Suprapubic skin (tissue), 4 donors: ENCODE results near the gene SND1. TPM values are rescaled to one million over a fixed set of nuclear protein-coding genes. Genes with fewer than 3 reads are reported as not detected.

Experiments used
- DNase-seq, 2 donors: peaks; one replicate each; pipeline ENCODE4 v3.0.0-alpha.2; 2019; ENCODE audit warnings: low spot score in 2 of 2
- H3K27ac ChIP-seq: fragments of 200-600 bp; sonication (generic); one replicate; pipeline ENCODE4 v1.5.1; 2019
- H3K27me3 ChIP-seq: fragments of 200-600 bp; sonication (generic); one replicate; pipeline ENCODE4 v1.5.1; 2019
- H3K36me3 ChIP-seq: fragments of 200-600 bp; sonication (generic); one replicate; pipeline ENCODE4 v1.5.1; 2019
- H3K4me1 ChIP-seq: fragments of 200-600 bp; sonication (generic); one replicate; pipeline ENCODE4 v1.5.1; 2019
- H3K4me3 ChIP-seq: fragments of 200-600 bp; sonication (generic); one replicate; pipeline ENCODE4 v1.5.1; 2019; ENCODE audit warnings: mild to moderate bottlenecking
- H3K9me3 ChIP-seq: fragments of 200-600 bp; sonication (generic); one replicate; pipeline ENCODE4 v1.5.1; 2019
- EP300 ChIP-seq: sonication (generic); formaldehyde crosslinking; IDR thresholded peaks from one replicate; pipeline ENCODE4 v1.6.1; 2017; ENCODE audit warnings: antibody characterized with exemption
- POLR2A ChIP-seq, 2 donors: fragments of 450-650 bp; IDR thresholded peaks; one replicate each; pipeline ENCODE4 v1.6.1; 2017; ENCODE audit warnings: antibody characterized with exemption in 2 of 2, mild to moderate bottlenecking in 2 of 2, moderate library complexity in 2 of 2
- POLR2AphosphoS5 ChIP-seq, 3 donors: sonication (generic); formaldehyde crosslinking; IDR thresholded peaks; one replicate each; pipeline ENCODE4 v1.6.1; 2017; ENCODE audit warnings: antibody characterized with exemption in 3 of 3
- WGBS: methylation state at CpG from one replicate; pipeline ENCODE4 v1.1.5; 2018; 5-methylcytosine and 5-hydroxymethylcytosine counted together
- total RNA-seq, 4 donors: library from RNA; depleted of rRNA; stranded (reverse); fragments of >200 nt; gene quantifications; one replicate each; pipeline ENCODE4 v1.1.0, GENCODE V29; 2016
- TF ChIP-seq, protein P1 (sequence below), 2 donors: fragments of 200-600 bp in 1 of 2; fragments of 450-650 bp in 1 of 2; sonication (generic) in 1 of 2; IDR thresholded peaks; one replicate each; pipeline ENCODE4 v1.5.1; 2016 to 2019; ENCODE audit warnings: antibody characterized with exemption in 2 of 2, mild to moderate bottlenecking in 1 of 2, moderate library complexity in 1 of 2

SND1 gene
- total RNA-seq, 4 donors from 2014 or later = 72.2 to 99.8 (median 77.2) TPM

DNA sequence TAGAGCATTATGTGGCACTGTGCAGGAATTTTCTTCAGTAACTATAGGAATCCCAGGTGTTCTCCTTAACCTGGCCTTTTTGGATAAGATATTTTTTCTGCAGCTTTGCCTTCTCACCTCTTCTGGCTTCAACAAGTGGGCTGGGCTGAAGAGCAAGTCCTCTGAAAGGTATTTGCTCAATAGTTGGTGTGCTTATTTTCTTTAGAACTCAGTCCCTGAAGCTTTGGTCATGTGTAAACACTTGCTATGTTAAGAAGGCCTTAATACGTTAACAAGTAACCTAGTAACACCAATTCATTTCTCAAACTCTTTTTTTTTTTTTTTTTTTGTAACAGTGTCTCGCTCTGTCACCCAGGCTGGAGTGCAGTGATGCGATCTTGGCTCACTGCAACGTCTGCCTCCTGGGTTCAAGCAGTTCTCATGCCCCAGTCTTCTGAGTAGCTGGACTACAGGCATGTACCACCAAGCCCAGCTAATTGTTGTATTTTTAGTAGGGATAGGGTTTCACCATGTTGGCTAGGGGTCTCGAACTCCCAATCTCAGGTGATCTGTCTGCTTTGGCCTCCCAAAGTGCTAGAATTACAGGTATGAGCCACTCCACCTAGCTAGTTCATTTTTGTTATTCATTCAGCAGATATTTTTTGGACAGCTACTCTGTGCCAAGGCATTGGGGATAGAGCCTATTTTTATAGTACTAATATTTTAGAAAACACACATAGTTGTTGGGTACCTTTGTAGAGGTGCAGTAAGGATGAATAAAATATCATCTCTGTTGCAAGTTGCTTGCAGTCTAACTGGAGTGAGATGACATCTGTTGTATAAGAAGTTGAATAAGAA, 164.6 kb downstream of the SND1 start:
- no peaks in the 10 kb centered on the region for H3K9me3 ChIP-seq
- TF ChIP-seq POLR2AphosphoS5 (IDR thresholded peaks at IDR 0.05) = no peak
- no peak for TF ChIP-seq POLR2A (IDR thresholded peaks at IDR 0.05)
- TF ChIP-seq EP300 = no peak
- TF ChIP-seq, protein P1, sequence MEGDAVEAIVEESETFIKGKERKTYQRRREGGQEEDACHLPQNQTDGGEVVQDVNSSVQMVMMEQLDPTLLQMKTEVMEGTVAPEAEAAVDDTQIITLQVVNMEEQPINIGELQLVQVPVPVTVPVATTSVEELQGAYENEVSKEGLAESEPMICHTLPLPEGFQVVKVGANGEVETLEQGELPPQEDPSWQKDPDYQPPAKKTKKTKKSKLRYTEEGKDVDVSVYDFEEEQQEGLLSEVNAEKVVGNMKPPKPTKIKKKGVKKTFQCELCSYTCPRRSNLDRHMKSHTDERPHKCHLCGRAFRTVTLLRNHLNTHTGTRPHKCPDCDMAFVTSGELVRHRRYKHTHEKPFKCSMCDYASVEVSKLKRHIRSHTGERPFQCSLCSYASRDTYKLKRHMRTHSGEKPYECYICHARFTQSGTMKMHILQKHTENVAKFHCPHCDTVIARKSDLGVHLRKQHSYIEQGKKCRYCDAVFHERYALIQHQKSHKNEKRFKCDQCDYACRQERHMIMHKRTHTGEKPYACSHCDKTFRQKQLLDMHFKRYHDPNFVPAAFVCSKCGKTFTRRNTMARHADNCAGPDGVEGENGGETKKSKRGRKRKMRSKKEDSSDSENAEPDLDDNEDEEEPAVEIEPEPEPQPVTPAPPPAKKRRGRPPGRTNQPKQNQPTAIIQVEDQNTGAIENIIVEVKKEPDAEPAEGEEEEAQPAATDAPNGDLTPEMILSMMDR (IDR thresholded peaks at IDR 0.05) = no peak
- peaks cover 21% of the 10 kb centered on the region for H3K4me1 ChIP-seq
- H3K4me3 ChIP-seq = no peak overlapping the region
- H3K27me3 ChIP-seq = no peaks in the 10 kb centered on the region
- H3K27ac ChIP-seq = no peak overlapping the region
- no peak for DNase-seq
- WGBS = 93% methylated on average over 5 of the region's 5 CpGs
- no peaks in the 10 kb centered on the region for H3K36me3 ChIP-seq

DNA sequence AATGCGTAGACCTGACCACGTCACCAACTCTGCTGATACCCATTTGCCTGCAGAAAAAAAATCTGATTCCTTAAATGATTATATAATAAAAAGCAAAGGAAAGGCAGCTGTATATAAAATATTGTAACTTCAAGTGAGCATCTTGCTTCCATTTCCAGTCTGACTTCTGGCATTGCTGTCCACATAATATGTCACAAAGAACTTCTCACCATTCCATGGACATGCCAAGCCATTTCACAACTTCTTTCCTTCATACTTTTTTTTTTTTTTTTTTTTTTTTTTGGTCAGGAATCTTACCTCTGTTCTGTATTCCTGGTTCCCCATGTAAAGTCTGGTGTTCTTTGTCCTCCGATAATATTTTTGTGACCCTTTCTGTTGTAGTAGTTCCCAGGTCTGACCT, 165.5 kb downstream of the SND1 start:
- TF ChIP-seq, protein P1 (IDR thresholded peaks at IDR 0.05) = no peak
- TF ChIP-seq POLR2AphosphoS5 (IDR thresholded peaks at IDR 0.05) (no peak), POLR2A (IDR thresholded peaks at IDR 0.05) (no peak), EP300 (no peak)
- H3K4me3 ChIP-seq = no peak overlapping the region
- H3K27ac ChIP-seq = no peak overlapping the region
- H3K27me3 ChIP-seq = no peaks in the 10 kb centered on the region
- no peak for DNase-seq
- H3K36me3 ChIP-seq = no peaks in the 10 kb centered on the region
- no peaks in the 10 kb centered on the region for H3K9me3 ChIP-seq
- WGBS = 92% methylated on average over 3 of the region's 3 CpGs
- peaks cover 21% of the 10 kb centered on the region for H3K4me1 ChIP-seq

- Histone ChIP-seq H3K9me3 (no peaks in the 10 kb centered on the region), H3K27ac (no peak overlapping the region), H3K36me3 (no peaks in the 10 kb centered on the region), H3K27me3 (no peaks in the 10 kb centered on the region), H3K4me1 (peaks cover 16% of the 10 kb centered on the region), H3K4me3 (no peak overlapping the region)
- TF ChIP-seq POLR2AphosphoS5 (IDR thresholded peaks at IDR 0.05) = no peak
- no peak for TF ChIP-seq EP300
- no peak for TF ChIP-seq POLR2A (IDR thresholded peaks at IDR 0.05)
- TF ChIP-seq, protein P1 (IDR thresholded peaks at IDR 0.05) = no peak
- WGBS = 89% methylated on average over 2 of the region's 2 CpGs
- no peak for DNase-seq
These were observed 166.3 kb downstream of the SND1 start for GRCh38 chr7:127818306-127818705.

- H3K27me3 ChIP-seq = no peaks in the 10 kb centered on the region
- H3K4me1 ChIP-seq = peaks cover 10% of the 10 kb centered on the region
- DNase-seq = no peak
- no peak overlapping the region for H3K4me3 ChIP-seq
- TF ChIP-seq, protein P1 (IDR thresholded peaks at IDR 0.05) = no peak
- no peak for TF ChIP-seq POLR2AphosphoS5 (IDR thresholded peaks at IDR 0.05)
- TF ChIP-seq POLR2A (IDR thresholded peaks at IDR 0.05) = no peak
- TF ChIP-seq EP300 = no peak
- no peaks in the 10 kb centered on the region for H3K9me3 ChIP-seq
- H3K27ac ChIP-seq = no peak overlapping the region
- no peaks in the 10 kb centered on the region for H3K36me3 ChIP-seq
- 54% methylated on average over 4 of the region's 4 CpGs for WGBS
These were observed 168.2 kb downstream of the SND1 start for GRCh38 chr7:127819975-127820731.

- no peak overlapping the region for H3K27ac ChIP-seq
- no peaks in the 10 kb centered on the region for H3K27me3 ChIP-seq
- 93% methylated on average over 2 of the region's 2 CpGs for WGBS
- TF ChIP-seq POLR2AphosphoS5 (IDR thresholded peaks at IDR 0.05) (no peak), EP300 (no peak), POLR2A (IDR thresholded peaks at IDR 0.05) (no peak)
- TF ChIP-seq, protein P1 (IDR thresholded peaks at IDR 0.05) = no peak
- H3K9me3 ChIP-seq = no peaks in the 10 kb centered on the region
- H3K4me3 ChIP-seq = no peak overlapping the region
- H3K4me1 ChIP-seq = peaks cover 10% of the 10 kb centered on the region
- no peak for DNase-seq
- H3K36me3 ChIP-seq = no peaks in the 10 kb centered on the region
These were observed 168.7 kb downstream of the SND1 start for GRCh38 chr7:127820732-127821085.
